GM23338 (cell line): ENCODE data around the gene SAMD13. TPM values are rescaled to one million over a fixed set of nuclear protein-coding genes. Genes with fewer than 3 reads are reported as not detected.

Experiments
- ATAC-seq: fragments of 200-7000 bp; cut with Tn5 transposase; 3 replicates; pipeline ENCODE4 v1.9.1; 2020
- DNase-seq: peaks from one replicate; pipeline ENCODE4 v3.0.0-alpha.2; 2015; ENCODE audit warnings: low spot score
- H2AFZ ChIP-seq: fragments of 200-600 bp; sonication (generic); 2 replicates; pipeline ENCODE4 v1.8.0; 2016; ENCODE audit warnings: antibody characterized with exemption, mild to moderate bottlenecking, moderate library complexity
- H3F3A ChIP-seq: fragments of 200-600 bp; sonication (generic); replicated peaks from 2 replicates; pipeline ENCODE4 v1.8.0; 2017; ENCODE audit warnings: antibody characterized with exemption, mixed run types, low read depth
- H3K27ac ChIP-seq: fragments of 200-600 bp; sonication (generic); 2 replicates; pipeline ENCODE4 v1.6.1; 2016; ENCODE audit warnings: low read depth
- H3K27me3 ChIP-seq: fragments of 200-600 bp; sonication (generic); 2 replicates; pipeline ENCODE4 v1.8.0; 2016; ENCODE audit warnings: mild to moderate bottlenecking, mixed run types, moderate library complexity; ENCODE audit not compliant: insufficient read depth
- H3K36me3 ChIP-seq: fragments of 200-600 bp; sonication (generic); 2 replicates; pipeline ENCODE4 v1.8.0; 2016; ENCODE audit warnings: mild to moderate bottlenecking; ENCODE audit not compliant: insufficient read depth
- H3K4me1 ChIP-seq: fragments of 200-600 bp; sonication (generic); 2 replicates; pipeline ENCODE4 v1.8.0; 2016; ENCODE audit warnings: mild to moderate bottlenecking, moderate library complexity; ENCODE audit not compliant: insufficient read depth
- H3K4me2 ChIP-seq: fragments of 200-600 bp; sonication (generic); 2 replicates; pipeline ENCODE4 v1.7.1; 2017; ENCODE audit warnings: mixed run types
- H3K4me3 ChIP-seq: fragments of 200-600 bp; sonication (generic); 2 replicates; pipeline ENCODE4 v1.6.1; 2016; ENCODE audit warnings: mixed run types
- H3K79me2 ChIP-seq: fragments of 200-600 bp; sonication (generic); replicated peaks from 2 replicates; pipeline ENCODE4 v1.8.0; 2017; ENCODE audit warnings: mild to moderate bottlenecking; ENCODE audit not compliant: insufficient read depth
- H3K9me2 ChIP-seq: fragments of 200-600 bp; sonication (generic); 2 replicates; pipeline ENCODE4 v1.8.0; 2017; ENCODE audit not compliant: insufficient read depth
- H4K20me1 ChIP-seq: fragments of 200-600 bp; sonication (generic); replicated peaks from 2 replicates; pipeline ENCODE4 v1.8.0; 2017; ENCODE audit warnings: mild to moderate bottlenecking; ENCODE audit not compliant: insufficient read depth
- H3K27ac Mint-ChIP-seq: 2 replicates; pipeline ENCODE4 v1.8.0; 2020; ENCODE audit warnings: inconsistent platforms, mild to moderate bottlenecking, moderate library complexity, mixed read lengths
- H3K27me3 Mint-ChIP-seq: 3 replicates; pipeline ENCODE4 v1.8.0; 2022; ENCODE audit warnings: low read depth, mild to moderate bottlenecking, moderate library complexity, mixed read lengths, inconsistent platforms; ENCODE audit not compliant: insufficient read depth, poor library complexity
- H3K36me3 Mint-ChIP-seq: 3 replicates; pipeline ENCODE4 v1.8.0; 2021; ENCODE audit warnings: low read depth, mild to moderate bottlenecking, inconsistent platforms, moderate library complexity, mixed read lengths
- H3K4me1 Mint-ChIP-seq: 3 replicates; pipeline ENCODE4 v1.8.0; 2020; ENCODE audit warnings: mild to moderate bottlenecking, inconsistent platforms, mixed read lengths
- H3K4me3 Mint-ChIP-seq: 3 replicates; pipeline ENCODE4 v1.8.0; 2021; ENCODE audit warnings: moderate library complexity, mild to moderate bottlenecking, inconsistent platforms, mixed read lengths
- H3K9me3 Mint-ChIP-seq: 3 replicates; pipeline ENCODE4 v1.8.0; 2020; ENCODE audit warnings: moderate library complexity, mild to moderate bottlenecking, inconsistent platforms, mixed read lengths
- CREB1 ChIP-seq: fragments of 250-450 bp; sonication (Bioruptor Pico); IDR thresholded peaks from 2 replicates; pipeline ENCODE4 v1.5.0; 2020; ENCODE audit warnings: low read depth, mild to moderate bottlenecking, moderate library complexity
- CTCF ChIP-seq, 2 experiments: fragments of 200-600 bp in 1 of 2; sonication (generic) in 1 of 2; conservative IDR thresholded peaks; 2 replicates each; pipeline versions ENCODE4 v1.5.1 to v1.6.1; 2016 to 2017; ENCODE audit warnings: antibody characterized with exemption in 2 of 2, low read depth in 2 of 2, mild to moderate bottlenecking in 2 of 2, moderate library complexity in 1 of 2
- REST ChIP-seq: IDR thresholded peaks from one replicate; pipeline ENCODE4 v1.6.1; 2018; ENCODE audit warnings: antibody characterized with exemption; ENCODE audit not compliant: unreplicated experiment
- STAT1 ChIP-seq: IDR thresholded peaks from one replicate; pipeline ENCODE4 v1.6.1; 2016; ENCODE audit warnings: antibody characterized with exemption; ENCODE audit not compliant: unreplicated experiment
- ZNF114 ChIP-seq: fragments of 250-450 bp; sonication (Bioruptor Pico); IDR thresholded peaks from 2 replicates; pipeline ENCODE4 v1.5.0; 2020; ENCODE audit warnings: mild to moderate bottlenecking, moderate library complexity
- ZNF331 ChIP-seq: fragments of 250-450 bp; sonication (Bioruptor Pico); IDR thresholded peaks from 2 replicates; pipeline ENCODE4 v1.5.0; 2020; ENCODE audit warnings: low read depth, mild to moderate bottlenecking, moderate library complexity
- polyA plus RNA-seq: library from polyadenylated mRNA; unstranded; fragments of >200 nt; fragmentation: Nextera tagmentation; extraction: Ambion mirVana; gene quantifications from 2 replicates; pipeline ENCODE4 v1.2.1, GENCODE V29; 2016
- total RNA-seq: library from RNA; depleted of rRNA; stranded (reverse); fragments of >200 nt; shearing (Covaris generic); gene quantifications from 2 replicates; pipeline ENCODE4 v1.2.3, GENCODE V29; 2014

Gene SAMD13
- total and polyA plus RNA-seq, 2 experiments from 2014 or later: 2.5 to 3.6 TPM

DNA sequence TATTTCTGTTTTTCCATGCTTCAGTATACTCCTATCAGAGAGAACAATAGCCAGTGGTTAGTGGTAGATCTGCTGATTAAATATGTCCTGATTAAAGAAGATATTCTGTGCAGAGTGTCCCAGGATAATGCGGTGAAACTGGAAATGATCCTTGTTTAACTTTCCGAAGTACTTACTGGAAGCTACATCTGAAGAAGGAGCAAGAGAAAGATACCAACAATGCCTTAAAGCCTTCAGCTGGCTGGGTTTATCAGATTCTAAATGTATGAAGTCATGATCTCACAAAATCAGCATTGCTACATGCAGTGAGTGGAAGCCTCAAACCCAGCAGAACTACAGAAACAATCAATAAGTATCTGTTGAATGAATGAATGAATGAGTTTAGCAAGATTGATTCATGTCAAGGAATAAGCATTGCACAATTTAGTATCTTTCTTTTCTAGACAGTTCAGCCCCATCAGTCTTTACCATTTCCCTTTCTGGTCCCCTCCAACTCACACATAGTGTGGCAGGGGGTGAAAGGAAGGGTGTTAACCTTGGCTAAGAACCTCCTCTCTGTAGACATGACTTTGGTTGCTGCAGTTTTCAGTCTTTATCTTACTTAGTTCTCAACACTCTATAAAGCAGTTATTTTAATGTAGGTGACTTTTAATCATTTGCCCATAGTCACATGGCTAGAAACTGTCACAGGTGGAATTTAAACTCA lies 72.1 kb downstream of the SAMD13 start:
- TF ChIP-seq ZNF331 (CRISPR knock-in tag): no peak
- no peak for TF ChIP-seq STAT1
- no peak for TF ChIP-seq ZNF114 (CRISPR knock-in tag)
- no peak for TF ChIP-seq CTCF (conservative IDR thresholded peaks at IDR 0.05; ENCODE audit: low read depth in 2 of 2)
- TF ChIP-seq REST: no peak
- Mint-ChIP-seq H3K4me1 (no peaks in the 10 kb centered on the region), H3K4me3 (no peak overlapping the region), H3K27me3 (no peaks in the 10 kb centered on the region), H3K36me3 (no peaks in the 10 kb centered on the region), H3K27ac (no peak overlapping the region), H3K9me3 (no peaks in the 10 kb centered on the region)
- no peaks in the 10 kb centered on the region for H3K79me2 ChIP-seq
- H3K9me2 ChIP-seq: 0 out of 2 replicates have a peak, but pooled peaks cover 10% of the 10 kb centered on the region
- no peaks in the 10 kb centered on the region for H3K27me3 ChIP-seq
- H3K36me3 ChIP-seq: no peaks in the 10 kb centered on the region
- ATAC-seq (no peak), DNase-seq (no peak)
- H4K20me1 ChIP-seq: no peaks in the 10 kb centered on the region
- no peak overlapping the region for H3K27ac ChIP-seq
- no peak overlapping the region for H3K4me2 ChIP-seq
- no peak overlapping the region for H2AFZ ChIP-seq
- no peaks in the 10 kb centered on the region for H3F3A ChIP-seq
- H3K4me1 ChIP-seq: no peaks in the 10 kb centered on the region; the same call in 1 of the 2 replicates
- H3K4me3 ChIP-seq: no peak overlapping the region

DNA sequence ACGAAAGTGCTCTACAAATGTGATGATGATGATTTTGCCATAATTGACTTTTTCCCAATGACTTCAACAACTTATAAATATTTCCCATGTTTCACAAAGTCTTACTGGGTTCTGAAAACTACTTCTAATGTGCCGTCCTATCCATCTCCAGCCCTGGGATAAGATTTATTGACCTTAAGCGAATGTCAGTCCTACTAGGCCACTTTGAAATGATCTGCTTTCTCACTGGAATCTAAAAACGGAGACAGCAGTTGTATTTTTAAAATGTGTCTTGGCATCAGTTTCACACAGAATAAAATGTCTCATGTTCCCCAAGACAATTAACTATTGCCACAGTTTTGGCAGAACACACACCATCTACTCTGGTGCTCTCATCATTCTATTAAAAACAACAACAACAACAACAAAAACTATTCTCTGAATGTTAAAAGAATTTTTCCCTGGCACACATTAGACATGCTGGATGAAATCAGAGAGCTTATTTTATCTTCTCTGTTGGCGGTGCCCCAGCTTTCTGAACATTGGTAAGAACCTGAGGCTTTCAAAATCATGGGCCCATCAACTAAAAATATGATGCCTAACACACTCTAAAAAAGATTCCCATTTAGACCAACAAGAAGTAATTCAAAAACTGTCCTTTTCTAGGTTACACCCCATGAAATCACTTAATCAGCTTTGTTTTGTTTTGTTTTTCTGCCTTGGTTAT lies 73.6 kb downstream of the SAMD13 start:
- no peak for TF ChIP-seq STAT1
- TF ChIP-seq CREB1 (CRISPR knock-in tag): no peak
- Histone ChIP-seq H3K36me3 (no peaks in the 10 kb centered on the region), H3K79me2 (no peaks in the 10 kb centered on the region), H3K4me2 (no peak overlapping the region), H3K4me1 (peaks cover 12% of the 10 kb centered on the region; the same call in 1 of the 2 replicates), H3K27me3 (no peaks in the 10 kb centered on the region), H3K4me3 (no peak overlapping the region), H3K27ac (no peak overlapping the region), H4K20me1 (no peaks in the 10 kb centered on the region), H3F3A (no peaks in the 10 kb centered on the region), H2AFZ (no peak overlapping the region), H3K9me2 (no peaks in the 10 kb centered on the region)
- H3K27ac Mint-ChIP-seq: no peak overlapping the region
- ATAC-seq (no peak), DNase-seq (no peak)
- no peaks in the 10 kb centered on the region for H3K9me3 Mint-ChIP-seq
- no peak overlapping the region for H3K4me3 Mint-ChIP-seq
- H3K27me3 Mint-ChIP-seq: no peaks in the 10 kb centered on the region
- no peaks in the 10 kb centered on the region for H3K4me1 Mint-ChIP-seq
- no peaks in the 10 kb centered on the region for H3K36me3 Mint-ChIP-seq
